GM18498 (cell line): ENCODE measurements around the gene ITGAE.
"Not testable (repeated sequence)": the region's sequence is repeated elsewhere in the genome, so short reads cannot be mapped to it uniquely, and the experiment has no call there.

Source experiments
- ATAC-seq: cut with Tn5 transposase; IDR thresholded peaks from one replicate; pipeline ENCODE4 v1.9.1; 2021; ENCODE audit warnings: mild to moderate bottlenecking, moderate library complexity; ENCODE audit not compliant: unreplicated experiment

The ITGAE gene

DNA sequence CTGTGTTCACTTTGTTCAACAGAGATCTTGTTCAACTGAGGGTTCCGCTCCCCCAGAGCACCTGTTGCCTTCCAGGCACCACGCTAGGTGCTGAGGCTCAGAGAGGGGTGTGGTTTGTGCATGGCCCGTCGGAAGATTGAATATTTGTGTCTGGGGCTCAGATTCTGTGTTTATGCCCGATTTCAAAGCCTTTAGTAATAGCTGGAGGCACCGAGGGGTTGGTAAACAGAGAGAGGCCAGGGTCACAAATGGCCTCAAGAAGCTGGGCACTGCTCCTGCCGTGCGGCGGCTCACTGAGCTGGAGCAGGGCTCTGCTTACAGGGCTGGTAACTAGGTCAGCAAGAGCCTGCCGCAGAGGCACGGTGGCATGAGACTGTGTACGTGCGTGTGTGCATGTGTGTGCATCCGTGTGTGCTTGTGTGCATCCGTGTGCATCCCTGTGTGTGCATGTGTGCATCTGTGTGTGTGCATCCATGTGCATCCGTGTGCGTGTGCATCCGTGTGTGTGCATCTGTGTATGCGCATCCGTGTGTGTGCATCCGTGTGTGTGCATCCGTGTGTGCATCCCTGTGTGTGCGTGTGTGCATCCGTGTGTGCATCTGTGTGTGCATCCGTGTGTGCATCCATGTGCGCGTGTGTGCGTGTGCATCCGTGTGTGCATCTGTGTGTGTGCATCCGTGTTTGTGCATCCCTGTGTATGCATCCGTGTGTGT, 5.4 kb downstream of the ITGAE start:
- no peak for ATAC-seq

DNA sequence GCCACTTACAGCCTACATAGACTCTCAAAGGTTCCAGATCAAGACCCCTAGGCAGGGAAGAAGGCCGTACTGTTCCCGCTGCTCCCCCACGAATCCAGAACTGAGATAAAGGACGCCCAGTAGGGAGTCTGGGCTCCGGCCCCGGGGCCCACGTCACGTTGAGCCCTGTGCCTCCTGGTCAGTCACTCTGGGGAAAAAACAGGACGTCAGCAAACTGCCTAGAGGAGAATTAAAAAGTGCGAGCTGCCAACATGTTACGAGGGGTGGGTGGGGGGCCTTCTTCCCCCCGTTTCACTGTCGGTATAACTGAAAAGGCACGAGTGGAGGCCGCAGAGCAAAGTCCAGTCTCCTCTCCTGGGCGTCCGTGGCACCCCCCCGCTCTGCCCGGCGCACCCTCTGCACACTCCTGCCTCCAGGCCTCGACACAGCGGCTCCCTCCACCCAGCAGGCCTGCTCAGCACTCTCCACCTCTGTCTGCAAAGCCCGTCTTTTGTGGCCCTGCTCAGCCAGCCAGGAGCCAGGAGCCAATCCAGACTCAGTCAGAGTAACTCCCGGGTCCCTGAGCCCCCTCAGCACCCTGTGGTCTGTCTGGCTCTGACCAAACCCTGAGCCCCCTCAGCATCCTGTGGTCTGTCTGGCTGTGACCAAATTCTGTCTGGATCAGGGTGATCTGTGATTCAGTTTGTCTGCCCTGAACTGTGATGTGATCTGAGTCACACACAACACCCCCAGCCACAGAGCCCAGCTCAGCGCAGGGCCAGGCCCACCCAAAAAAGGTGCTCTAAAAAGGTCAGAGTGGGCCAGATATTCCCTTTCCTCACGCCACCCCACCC, 6.2 kb downstream of the ITGAE start:
- no peak for ATAC-seq

DNA sequence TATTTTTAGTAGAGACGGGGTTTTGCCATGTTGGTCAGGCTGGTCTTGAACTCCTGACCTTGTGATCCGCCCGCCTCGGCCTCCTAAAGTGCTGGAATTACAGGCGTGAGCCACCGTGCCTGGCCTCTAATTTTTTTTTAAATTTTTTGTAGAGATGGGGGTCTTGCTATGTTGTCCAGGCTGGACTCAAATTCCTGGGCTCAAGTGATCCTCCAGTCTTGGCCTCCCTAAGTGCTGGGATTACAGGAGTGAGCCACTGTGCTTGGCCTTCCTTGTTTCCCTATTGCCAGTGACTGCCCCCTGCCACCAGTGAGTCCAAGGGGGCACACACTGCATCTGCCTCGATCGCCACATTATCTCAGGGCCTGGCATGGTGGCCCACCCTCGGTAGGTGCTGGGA, 6.8 kb downstream of the ITGAE start:
- not testable (repeated sequence) for ATAC-seq

DNA sequence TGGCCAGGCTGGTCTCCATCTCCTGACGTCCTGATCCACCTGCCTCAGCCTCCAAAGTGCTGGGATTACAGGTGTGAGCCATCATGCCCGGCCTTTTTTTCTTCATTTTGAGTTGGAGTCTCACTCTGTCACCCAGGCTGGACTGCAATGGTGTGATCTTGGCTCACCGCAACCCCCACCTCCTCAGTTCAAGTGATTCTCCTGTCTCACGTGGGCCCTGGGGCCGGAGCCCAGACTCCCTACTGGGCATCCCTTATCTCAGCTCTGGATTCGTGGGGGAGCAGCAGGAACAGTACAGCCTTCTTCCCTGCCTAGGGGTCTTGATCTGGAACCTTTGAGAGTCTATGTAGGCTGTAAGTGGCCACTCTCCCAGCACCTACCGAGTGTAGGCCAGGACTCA, 7.7 kb downstream of the ITGAE start:
- not testable (repeated sequence) for ATAC-seq

DNA sequence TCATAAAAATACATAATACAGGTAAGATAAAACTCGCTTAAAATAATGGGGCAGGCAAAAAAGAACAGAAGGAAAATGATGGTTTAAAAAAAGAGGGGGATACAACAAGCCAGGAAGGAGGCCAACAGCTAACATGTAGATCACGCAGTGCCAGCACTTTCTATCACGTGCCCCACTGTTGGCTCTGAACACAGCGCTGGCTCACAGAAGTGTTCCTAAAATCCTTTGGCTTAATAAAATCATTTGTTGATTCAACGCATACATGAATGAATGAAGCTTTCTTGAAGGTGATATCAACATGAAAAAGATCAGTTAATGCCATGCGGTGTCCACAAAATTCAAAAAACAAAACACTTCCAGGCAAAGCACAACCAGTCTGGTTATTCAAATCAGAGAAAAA, 8.5 kb downstream of the ITGAE start:
- no peak for ATAC-seq

DNA sequence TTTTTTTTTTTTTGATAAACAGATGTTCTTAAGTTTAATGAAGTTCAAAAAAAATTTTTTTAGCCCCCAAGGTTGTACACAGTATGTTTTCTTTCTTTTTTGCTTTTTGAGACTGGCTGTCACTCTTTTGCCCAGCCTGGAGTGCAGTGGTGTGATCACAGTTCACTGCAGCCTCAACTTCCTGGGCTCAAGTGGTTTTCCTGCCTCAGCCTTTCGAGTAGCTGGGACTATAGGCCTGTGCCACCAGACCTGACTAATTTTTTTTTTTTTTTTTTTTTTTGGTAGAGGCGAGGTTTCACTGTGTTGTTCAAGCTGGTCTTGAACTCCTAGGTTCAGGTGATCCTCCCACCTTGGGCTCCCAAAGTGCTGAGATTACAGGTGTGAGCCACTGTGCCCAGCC, 12.8 kb downstream of the ITGAE start:
- ATAC-seq: no peak

DNA sequence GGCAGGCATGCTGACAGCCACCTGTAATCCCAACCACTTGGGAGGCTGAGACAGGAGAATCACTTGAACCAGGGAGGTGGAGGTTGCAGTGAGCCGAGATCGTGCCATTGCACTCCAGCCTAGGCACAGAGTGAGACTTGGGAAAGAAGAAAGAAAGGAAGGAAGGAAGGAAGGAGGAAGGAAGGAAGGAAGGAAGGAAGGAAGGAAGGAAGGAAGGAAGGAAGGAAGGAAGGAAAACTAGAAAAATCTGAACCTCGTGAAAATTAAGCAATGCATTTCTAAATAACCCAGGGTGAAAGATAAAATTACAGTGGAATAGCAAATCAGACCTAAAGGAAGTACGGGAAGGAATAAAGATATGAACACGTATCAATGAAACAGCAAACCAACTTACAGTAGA, 15.7 kb downstream of the ITGAE start:
- not testable (repeated sequence) for ATAC-seq

DNA sequence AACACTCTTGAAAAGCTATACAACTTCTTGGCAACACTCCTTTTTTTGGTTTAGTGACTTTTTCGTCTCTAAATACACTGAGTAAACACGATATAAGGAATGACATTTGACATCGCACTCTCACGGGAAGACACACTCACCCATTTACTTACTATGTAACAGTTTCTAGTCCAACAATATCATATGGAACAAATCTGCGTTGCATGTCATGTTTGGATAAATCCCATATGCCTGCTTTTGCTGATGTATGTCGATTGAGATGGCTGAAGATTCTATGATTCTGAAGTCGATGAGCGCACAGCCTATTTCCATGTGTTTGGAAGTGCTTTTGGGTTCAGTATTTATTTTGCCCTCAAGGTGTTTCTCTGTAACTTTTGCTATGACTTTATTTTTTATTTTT, 18.2 kb downstream of the ITGAE start:
- ATAC-seq: no peak

DNA sequence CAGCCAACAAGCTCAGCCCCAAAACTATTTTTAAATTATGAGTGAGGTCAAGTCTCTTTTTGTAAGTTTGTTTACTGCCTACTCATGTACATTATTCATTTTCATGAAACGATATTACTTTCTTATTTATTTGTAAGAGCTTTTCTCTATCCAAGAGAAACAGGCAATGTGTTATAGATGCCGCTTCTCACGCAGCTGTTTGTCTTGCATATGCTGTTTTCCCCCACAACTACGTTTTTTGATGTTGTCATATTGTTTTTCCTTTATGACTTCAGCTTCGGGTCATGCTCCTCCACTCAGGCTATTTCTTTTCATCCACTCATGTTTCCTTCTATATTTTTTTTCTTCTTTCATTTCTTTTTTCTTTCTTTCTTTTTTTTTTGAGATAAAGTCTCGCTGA, 20.0 kb downstream of the ITGAE start:
- no peak for ATAC-seq

DNA sequence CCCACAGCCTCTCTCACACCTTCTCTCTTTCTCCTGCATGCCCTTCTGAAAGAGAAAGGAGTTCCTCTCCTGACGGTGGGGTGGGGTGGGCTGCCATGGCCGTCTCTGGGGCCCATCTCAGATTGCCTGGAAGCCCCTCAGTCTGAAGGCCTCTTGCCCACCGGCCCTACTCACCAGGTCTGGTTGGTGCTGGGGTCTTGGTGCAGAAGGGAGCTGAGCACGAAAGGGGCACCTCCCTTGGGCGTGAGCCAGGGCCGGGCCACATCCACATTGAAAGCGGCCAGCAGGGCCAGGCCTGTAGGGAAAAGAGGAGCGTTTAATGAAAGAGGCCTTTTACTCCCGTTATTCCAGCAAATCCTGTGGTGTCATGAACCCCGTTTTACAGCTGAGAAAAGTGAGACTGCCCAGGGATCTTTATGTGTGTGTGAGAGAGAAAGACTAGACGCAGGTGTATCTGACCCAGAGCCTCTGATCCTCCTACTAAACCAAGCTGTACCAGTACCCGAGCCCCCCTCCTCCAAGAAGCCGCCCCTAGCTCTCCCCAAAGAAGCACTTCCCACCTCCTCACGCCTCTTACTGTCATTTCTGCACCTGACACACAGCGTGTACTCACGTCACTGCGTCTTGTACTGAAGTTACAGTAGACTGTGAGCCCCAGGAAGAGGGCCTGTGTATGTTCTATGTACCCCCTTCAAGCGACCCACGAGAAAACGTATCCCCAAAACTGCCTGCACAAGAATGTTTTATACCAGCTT, 23.4 kb downstream of the ITGAE start:
- ATAC-seq: no peak

DNA sequence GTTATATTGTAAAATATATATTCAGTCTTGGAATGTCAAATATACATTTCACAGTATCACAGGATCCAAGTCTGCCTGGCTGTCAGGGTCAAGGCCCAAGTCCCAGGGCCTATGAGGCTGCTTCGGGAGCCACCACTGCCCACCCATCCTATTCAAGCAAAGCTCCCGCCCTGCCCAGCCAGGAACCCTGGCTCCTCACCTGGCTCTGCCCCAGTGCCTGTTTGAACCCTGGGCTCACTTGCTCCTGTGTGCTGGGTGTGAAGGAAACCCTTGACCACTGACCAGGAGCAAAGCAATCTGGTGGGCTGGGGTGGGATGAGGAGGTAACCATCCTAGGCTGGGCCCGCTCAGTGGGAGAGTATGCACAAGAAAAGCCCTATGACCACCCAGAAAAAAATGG, 27.0 kb downstream of the ITGAE start:
- no peak for ATAC-seq

DNA sequence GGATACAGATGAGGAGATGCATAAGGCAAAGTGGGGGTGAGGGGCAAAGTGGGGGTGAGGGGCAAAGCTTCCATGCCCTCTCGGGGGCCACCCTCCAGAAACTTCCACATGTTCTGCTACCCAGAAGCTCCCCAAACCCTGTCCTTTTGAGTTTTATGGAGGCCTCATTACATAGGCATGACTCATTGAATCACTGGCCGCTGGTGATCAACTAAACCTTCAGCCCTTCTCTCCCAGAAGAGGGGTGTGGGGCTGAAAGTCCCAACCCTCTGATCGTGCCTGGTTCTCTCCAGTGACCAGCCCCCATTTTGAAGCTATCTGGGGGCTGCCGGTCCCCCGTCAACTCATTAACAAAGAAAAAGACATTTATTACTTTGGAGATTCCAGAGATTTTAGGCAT, 27.5 kb downstream of the ITGAE start:
- no peak for ATAC-seq

DNA sequence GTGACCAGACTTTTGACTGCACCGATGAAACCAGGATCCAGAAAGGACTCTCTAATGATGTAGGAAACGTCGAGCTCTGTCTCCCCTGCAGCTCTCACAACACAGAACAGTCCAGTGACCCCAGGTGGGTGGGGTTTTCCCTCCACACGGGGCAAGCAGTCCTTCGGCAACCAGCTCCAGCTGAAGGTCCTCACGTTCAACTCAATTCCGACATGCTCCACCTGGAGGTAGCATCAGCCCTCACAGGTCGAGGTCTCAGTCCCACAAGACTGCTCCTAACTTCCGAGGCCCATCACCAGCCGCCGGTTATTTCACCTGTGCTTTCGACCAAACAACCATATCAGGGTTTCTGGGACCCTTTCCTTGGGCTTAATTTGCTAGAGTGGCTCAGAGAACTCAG, 28.2 kb downstream of the ITGAE start:
- no peak for ATAC-seq

DNA sequence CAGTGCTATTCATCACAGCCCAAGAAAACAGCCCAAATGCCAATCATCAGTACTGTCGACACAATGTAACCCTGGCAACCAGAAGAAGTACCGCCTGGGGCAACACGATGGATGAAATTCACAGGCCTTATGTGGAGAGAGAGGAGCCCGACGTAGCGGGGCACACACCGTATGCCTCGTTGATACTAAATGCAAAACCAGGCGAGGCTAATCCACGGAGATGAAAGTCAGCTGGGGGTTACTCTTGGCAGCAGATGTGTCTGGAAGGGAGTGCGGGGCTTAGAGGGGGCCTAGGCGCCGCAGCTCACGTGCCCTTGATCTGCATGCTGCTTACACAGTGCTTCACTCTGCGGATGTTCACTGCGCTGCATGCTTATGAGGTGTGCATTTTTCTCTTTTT, 29.8 kb downstream of the ITGAE start:
- ATAC-seq: no peak

DNA sequence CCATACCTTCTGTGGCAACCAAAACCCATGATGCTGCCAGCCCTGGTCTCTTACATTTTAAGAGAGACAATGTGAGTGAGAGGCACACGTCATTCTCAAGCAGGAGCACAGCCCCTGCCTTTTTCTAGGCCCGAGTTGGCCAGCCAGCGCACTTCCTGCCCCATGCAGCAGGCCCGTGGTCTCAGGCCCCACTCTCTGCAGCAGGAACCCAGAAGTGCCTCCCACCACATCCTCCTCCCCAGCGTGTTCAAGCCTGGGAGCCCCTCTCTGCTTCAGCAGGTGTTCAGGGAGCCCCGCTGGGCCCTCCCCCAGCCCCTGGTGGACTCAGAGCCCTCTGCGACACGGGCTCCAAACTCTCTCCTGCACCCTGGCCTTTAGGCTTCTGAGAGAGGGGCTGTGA, 30.5 kb downstream of the ITGAE start:
- ATAC-seq: no peak

DNA sequence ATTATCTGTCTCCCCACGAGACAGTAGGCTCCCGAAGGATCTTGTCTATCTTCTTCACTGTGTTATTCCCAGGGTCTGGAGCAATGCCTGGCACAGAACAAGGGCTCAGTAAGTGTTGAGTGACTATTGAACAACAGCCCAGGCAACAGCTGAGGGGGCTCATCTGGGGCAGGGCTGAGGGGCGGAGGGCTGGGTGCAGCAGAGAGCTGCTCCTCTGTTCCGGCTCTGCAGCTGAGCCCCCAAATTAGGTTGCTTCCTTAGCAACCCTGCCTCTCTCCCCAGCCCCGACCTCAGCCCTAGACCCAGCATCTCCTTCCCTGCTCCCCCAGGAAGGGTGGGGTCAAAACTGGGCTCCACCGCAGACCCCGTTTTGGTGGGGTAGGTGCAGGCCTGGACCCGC, 32.2 kb downstream of the ITGAE start:
- no peak for ATAC-seq

DNA sequence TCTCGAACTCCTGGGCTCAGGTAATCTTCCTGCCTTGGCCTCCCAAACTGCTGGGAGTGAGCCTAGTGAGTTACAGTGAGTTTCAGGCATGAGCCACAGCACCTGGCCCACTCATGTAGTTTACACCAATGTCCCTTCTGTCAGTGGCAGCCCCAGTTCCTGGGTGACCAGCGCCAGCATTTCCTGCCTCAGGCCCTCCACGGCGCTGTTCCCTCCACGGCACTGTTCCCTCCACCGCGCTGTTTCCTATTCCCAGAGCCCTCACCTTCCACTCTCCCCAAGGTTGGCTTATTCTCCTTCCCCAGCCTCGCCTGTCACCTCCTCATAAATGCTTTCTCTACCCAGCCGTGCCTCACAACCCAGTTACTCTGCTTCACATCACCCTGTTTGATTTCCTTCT, 32.6 kb downstream of the ITGAE start:
- no peak for ATAC-seq

DNA sequence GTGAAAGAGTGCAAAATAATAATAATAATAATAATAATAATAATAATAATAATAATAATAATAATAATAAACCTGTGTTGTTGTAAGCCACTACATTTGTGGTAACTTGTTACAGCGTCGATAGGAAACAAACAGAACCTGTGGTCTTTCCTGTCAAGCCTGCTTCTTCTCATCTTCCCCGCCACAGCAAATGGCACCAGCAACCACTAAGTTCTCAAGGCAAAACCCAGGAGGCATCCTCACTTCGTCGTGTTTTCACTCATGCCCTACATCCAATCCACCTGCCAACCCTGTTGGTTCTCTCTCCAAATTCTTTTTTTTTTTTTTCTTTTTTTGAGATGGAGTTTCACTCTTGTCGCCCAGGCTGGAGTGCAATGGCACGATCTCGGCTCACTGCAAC, 34.2 kb downstream of the ITGAE start:
- no peak for ATAC-seq

DNA sequence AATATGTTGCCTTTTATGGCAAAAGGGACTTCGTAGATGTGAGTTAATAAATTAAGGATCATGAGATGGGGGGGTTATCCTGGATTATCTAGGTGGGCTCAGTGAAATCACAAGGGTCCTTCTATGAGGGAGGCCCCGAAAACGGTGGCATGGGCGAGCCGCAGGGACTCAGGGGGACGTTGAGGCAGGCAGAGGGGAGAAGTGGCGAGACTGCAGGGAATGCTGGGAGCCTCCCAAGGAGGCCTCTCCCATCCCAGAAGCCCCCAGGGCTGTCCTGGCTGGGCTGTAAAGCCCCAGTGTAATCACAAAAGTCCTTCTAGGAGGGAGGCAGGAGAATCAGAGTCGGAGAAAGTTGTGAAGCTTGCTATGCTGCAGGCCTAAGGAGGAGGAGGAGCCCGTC, 35.0 kb downstream of the ITGAE start:
- ATAC-seq: no peak

DNA sequence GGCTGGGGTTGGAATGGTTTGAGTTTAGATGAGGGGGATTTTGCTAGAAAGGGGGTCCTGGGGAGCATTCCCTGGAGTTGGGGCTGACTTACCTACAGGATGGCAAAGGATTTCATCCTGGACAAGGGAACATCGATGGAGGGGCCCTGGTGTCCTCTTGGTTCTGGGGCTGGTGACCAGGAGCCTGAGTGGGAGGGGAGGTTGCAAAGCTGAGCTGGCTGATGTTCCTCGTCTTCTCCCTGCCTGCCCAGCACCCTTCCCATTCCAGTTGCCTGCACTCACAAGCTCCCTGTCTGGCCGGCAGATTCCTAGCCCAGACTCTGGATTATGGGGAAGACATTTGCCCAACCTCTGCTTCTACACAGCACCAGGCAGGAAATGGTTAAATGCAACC, 37.2 kb downstream of the ITGAE start:
- ATAC-seq: no peak

DNA sequence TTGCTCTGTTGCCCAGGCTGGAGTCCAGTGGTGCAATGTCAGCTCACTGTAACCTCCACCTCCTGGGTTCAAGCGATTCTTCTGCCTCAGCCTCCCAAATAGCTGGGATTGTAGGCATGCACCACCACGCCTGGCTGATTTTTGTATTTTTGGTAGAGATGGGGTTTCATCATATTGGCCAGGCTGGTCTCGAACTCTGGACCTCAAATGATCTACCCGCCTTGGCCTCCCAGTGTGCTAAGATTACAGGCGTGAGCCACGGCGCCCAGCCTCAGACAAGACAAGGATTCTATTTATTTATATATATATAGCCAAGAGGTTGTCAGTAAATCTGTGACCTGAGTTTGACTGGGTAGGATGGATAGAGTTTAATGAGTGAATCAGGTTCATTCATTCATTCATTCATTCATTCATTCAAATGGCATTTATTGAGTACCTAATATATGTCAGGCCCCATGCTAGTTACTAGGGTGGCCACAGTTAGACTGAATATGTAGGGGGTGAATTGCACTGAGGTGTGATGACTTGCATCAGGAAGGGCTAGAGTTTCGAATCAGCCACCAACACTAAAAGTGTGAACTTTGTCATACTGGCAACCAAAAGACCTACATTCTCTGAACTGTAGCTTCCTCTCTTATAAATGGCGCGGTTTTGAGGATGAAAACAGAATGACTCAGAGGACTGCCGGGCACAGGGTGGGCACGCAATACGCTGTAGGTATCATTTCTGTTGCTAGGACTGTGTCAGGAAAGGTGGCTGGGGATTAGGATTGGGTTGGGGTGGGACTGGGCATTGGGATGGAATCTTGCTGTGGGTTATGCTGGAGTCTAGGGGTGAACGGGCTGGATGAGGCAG, 37.8 kb downstream of the ITGAE start:
- peak; percentile 74 for ATAC-seq
